D721Med (cell line): ENCODE results near the gene GJA9.

Experiments used
- DNase-seq: peaks from one replicate; pipeline ENCODE4 v3.0.0; 2011; ENCODE audit warnings: low spot score; ENCODE audit not compliant: insufficient read length
- FAIRE-seq: peaks from 2 replicates; lab custom pipeline; 2011; peaks lifted over from hg19 to GRCh38; lab: Jason Lieb, UNC
- CTCF ChIP-seq: IDR thresholded peaks from 2 replicates; pipeline ENCODE4 v1.5.1; 2012; ENCODE audit warnings: mild to moderate bottlenecking, control low read depth; ENCODE audit not compliant: insufficient read depth; ENCODE audit errors: missing control alignments

The GJA9 gene

DNA sequence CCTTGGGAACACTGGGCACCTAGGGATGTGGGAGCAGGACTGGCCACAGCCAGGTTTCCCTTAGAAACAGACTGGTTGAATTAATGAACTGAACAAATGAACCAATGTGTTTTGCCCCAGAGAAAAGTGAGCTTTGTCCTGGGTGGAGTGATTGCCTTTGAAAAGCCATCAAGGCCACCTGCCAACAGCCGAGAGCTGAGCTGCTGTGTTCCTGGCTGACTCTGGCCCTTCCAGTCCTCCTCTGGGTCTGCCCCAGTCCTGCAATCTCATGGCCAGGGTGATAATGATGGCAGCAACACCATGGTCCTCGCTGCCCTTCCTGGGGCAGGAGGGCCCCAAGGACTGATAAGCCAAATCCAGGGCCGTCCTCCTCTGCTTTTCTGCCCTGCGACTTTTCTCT, 18.2 kb upstream of the GJA9 start:
- DNase-seq (no peak), FAIRE-seq (no peak)
- no peak for TF ChIP-seq CTCF

GRCh38 chr1:38898653-38899230, 17.4 kb upstream of the GJA9 start:
- DNase-seq: no peak
- TF ChIP-seq CTCF: no peak
- FAIRE-seq: no peak

DNA sequence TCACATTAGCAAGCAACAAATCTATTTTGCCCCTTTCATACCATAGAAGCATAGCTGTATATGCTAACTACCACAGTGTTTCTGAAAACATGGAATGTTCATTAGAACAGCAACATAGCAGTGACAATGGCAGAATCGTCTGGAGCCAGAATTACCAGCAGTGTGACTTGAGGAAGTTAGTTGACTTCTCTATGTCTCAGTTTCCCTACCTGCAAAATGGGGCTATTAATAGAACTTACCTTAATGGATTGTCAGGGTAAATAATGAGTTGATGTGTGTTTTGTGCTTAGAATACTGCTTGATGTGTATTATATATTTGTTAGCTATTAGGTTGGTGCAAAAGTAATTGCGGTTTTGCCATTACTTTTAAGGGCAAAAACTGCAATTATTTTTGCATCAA, 14.8 kb upstream of the GJA9 start:
- TF ChIP-seq CTCF: no peak
- DNase-seq (no peak), FAIRE-seq (no peak)

- DNase-seq: no peak
- no peak for TF ChIP-seq CTCF
- no peak for FAIRE-seq
Observed at GRCh38 chr1:38892976-38893375, 11.6 kb upstream of the GJA9 start.

GRCh38 chr1:38891753-38892152, 10.4 kb upstream of the GJA9 start:
- no peak for TF ChIP-seq CTCF
- no peak for FAIRE-seq
- DNase-seq: no peak

GRCh38 chr1:38889589-38889988, 8.2 kb upstream of the GJA9 start:
- FAIRE-seq (no peak), DNase-seq (no peak)
- no peak for TF ChIP-seq CTCF

DNA sequence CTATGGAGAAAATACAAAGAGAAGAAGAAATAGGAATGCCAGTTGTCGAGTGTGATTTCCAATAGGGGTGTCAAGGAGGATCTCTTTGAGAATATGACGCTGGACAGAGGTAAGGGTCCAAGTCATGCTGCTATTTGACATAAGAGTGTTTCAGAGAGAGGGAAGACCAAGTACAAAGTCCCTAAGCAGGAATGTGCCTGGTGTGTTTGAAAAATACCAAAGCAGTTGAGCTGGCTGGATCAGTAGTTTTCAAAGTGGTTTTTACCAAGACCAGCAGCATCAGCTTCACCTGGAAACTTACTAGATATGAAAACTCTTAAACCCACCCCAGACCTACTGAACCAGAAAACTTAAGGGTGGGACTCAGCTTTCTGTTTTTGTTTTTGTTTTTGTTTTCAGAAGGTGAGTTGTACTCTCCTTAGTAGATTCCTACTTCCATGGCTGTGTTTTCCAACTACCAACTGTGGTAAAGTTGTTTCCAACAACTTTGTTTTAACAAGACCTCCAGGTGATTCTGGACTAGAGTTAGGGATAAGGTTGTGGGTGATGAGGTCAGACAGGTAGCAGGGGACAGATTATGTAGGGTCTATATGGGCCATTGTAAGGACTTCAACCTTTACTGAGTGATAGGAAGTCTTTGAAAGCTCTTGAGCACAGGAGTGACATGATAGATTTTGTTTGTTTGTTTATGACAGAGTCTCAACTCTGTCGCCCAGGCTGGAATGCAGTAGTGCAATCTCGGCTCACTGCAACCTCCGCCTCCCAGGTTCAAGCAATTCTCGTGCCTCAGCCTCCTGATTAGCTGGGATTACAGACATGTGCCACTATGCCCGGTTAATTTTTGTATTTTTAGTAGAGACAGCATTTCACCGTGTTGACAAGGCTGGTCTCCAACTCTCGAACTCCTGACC, 7.3 kb upstream of the GJA9 start:
- FAIRE-seq: no peak
- DNase-seq: no peak
- no peak for TF ChIP-seq CTCF
